Measurements from ENCODE around the gene VDR. TPM values are rescaled to one million over a fixed set of nuclear protein-coding genes. Genes with fewer than 3 reads are reported as not detected.
A peak's percentile ranks its signal among the peaks of the same experiment; 100 is the strongest.

The VDR gene
- total RNA-seq, 1 experiment from 2014 or later: 22.3 TPM

GRCh38 chr12:47814539-47815170, 90.1 kb downstream of the VDR start:
- H3K27ac Mint-ChIP-seq (ENCODE audit: low read depth, unreplicated experiment): no peak overlapping the region
- H3K9me3 Mint-ChIP-seq (ENCODE audit: unreplicated experiment): no peaks in the 10 kb centered on the region
- no peaks in the 10 kb centered on the region for H3K36me3 Mint-ChIP-seq (ENCODE audit: insufficient read depth, unreplicated experiment)
- no peak overlapping the region for H3K4me3 Mint-ChIP-seq (ENCODE audit: unreplicated experiment)
- peaks cover 70% of the 10 kb centered on the region for H3K4me1 Mint-ChIP-seq (ENCODE audit: insufficient read depth, unreplicated experiment)
- POLR2A ChIA-PET: interaction anchor here (1.1 to 3.2 kb wide), 5 partner anchors 11 to 33 kb away, joined by 3 to 35 read pairs (median 14); no protein-coding TSS in a partner anchor
- DNase-seq (ENCODE audit: unreplicated experiment): no peak
- CTCF ChIA-PET: interaction anchor here (0.6 to 7.8 kb wide), 10 partner anchors 14 to 624 kb away, joined by 3 to 72 read pairs (median 4); no protein-coding TSS in a partner anchor
- TF ChIP-seq, protein P1, sequence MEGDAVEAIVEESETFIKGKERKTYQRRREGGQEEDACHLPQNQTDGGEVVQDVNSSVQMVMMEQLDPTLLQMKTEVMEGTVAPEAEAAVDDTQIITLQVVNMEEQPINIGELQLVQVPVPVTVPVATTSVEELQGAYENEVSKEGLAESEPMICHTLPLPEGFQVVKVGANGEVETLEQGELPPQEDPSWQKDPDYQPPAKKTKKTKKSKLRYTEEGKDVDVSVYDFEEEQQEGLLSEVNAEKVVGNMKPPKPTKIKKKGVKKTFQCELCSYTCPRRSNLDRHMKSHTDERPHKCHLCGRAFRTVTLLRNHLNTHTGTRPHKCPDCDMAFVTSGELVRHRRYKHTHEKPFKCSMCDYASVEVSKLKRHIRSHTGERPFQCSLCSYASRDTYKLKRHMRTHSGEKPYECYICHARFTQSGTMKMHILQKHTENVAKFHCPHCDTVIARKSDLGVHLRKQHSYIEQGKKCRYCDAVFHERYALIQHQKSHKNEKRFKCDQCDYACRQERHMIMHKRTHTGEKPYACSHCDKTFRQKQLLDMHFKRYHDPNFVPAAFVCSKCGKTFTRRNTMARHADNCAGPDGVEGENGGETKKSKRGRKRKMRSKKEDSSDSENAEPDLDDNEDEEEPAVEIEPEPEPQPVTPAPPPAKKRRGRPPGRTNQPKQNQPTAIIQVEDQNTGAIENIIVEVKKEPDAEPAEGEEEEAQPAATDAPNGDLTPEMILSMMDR (IDR thresholded peaks at IDR 0.05; ENCODE audit: unreplicated experiment): no peak
- BruUV-seq (replicated peaks): no TSS peak
- H3K27me3 Mint-ChIP-seq (ENCODE audit: insufficient read depth, unreplicated experiment): no peaks in the 10 kb centered on the region
- intact Hi-C loops (cut with micrococcal nuclease): loop anchor here (5.0 kb wide), 1 partner anchor 37 kb away; no protein-coding TSS in a partner anchor

DNA sequence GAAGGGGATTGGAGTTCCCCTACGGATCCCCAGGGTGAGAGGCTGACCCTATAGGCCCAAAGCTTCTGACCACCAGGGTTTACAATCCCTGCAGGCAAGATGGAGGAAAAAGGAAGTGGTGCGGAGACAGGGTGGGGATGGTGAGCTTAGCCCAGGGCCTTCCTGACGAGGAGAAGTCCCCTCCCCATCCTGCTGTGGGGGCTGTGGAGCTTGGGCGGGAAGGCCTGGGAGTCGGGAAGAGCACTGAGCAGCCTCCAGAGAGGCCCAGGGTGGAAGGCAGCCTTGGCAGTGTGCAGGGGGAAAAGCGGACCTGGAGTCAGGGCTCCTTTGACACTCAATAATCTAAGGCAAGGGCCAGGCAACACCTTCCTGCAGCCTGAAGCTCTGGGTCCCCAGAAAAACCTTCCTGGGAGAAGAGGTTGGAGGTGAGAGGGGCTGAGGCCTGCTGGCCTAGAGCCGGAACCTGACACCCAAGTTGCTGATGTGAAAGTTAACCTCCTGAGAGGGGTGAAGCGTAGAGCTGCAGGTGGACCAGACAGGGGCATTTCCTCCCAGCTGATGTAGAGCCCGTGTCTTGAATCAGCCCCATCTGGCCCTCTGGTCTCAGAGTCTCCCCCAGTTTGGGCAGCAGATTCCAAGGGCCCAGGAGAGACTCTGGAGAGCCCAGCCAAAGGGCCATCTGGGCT, 91.1 kb downstream of the VDR start:
- TF ChIP-seq, protein P1 (IDR thresholded peaks at IDR 0.05; ENCODE audit: unreplicated experiment): no peak
- no peaks in the 10 kb centered on the region for H3K36me3 Mint-ChIP-seq (ENCODE audit: insufficient read depth, unreplicated experiment)
- H3K4me1 Mint-ChIP-seq (ENCODE audit: insufficient read depth, unreplicated experiment): peaks cover 77% of the 10 kb centered on the region
- no peaks in the 10 kb centered on the region for H3K9me3 Mint-ChIP-seq (ENCODE audit: unreplicated experiment)
- DNase-seq (ENCODE audit: unreplicated experiment): no peak
- intact Hi-C loops (cut with micrococcal nuclease): no loop called here
- H3K27ac Mint-ChIP-seq (ENCODE audit: low read depth, unreplicated experiment): peak overlapping the region; percentile 85
- ChIA-PET CTCF (interaction anchor here (0.6 to 7.8 kb wide), 13 partner anchors 9 to 593 kb away, joined by 3 to 72 read pairs (median 4); no protein-coding TSS in a partner anchor), POLR2A (interaction anchor here (0.5 to 3.5 kb wide), 11 partner anchors 8 to 1924 kb away, joined by 3 to 35 read pairs (median 5); no protein-coding TSS in a partner anchor)
- no peaks in the 10 kb centered on the region for H3K27me3 Mint-ChIP-seq (ENCODE audit: insufficient read depth, unreplicated experiment)
- no TSS peak for BruUV-seq (replicated peaks)
- H3K4me3 Mint-ChIP-seq (ENCODE audit: unreplicated experiment): peak overlapping the region; percentile 68

DNA sequence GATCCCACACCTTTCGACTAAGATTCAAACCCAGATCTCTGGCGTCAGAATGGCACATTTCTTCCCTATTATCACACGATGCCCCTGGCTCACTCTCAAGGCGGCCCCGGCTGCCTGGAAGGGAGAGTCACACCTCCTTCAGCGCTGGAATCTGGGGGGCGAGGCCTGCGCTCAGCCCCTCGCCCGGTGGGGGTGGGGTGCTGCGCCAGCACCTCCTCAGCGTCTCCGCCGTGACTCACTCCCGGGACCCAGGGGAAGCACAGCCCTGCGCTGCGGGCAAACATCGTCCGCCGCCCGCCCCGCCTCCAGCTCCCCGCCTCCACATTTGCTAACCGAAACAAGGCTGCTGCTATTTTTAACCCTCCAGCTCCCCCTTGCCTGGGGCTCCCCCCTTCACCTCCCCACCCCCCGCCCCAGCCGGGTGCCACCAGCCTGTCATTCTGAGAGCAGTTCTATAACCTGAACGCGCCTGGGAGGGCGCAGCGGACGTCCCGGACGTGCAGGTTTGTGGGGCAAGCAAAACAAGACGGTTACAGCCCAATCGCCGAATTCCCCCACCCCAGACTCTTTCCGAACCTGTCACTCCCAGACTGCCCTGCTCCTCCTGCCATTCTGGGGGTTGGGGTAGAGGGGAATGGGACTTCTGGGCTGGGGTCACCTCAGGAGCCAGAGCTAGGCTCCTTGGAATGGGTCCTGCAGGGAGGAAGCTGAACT, 91.8 kb downstream of the VDR start:
- DNase-seq (ENCODE audit: unreplicated experiment): peak; percentile 85
- ChIA-PET CTCF (interaction anchor here (0.6 to 7.8 kb wide), 16 partner anchors 9 to 592 kb away, joined by 3 to 72 read pairs (median 4); no protein-coding TSS in a partner anchor), POLR2A (interaction anchor here (0.5 to 3.5 kb wide), 12 partner anchors 9 to 1923 kb away, joined by 3 to 35 read pairs (median 5); no protein-coding TSS in a partner anchor)
- no peaks in the 10 kb centered on the region for H3K27me3 Mint-ChIP-seq (ENCODE audit: insufficient read depth, unreplicated experiment)
- peaks cover 75% of the 10 kb centered on the region for H3K4me1 Mint-ChIP-seq (ENCODE audit: insufficient read depth, unreplicated experiment)
- H3K36me3 Mint-ChIP-seq (ENCODE audit: insufficient read depth, unreplicated experiment): no peaks in the 10 kb centered on the region
- no peaks in the 10 kb centered on the region for H3K9me3 Mint-ChIP-seq (ENCODE audit: unreplicated experiment)
- intact Hi-C loops (cut with micrococcal nuclease): no loop called here
- BruUV-seq (replicated peaks): no TSS peak
- H3K4me3 Mint-ChIP-seq (ENCODE audit: unreplicated experiment): peak overlapping the region; percentile 68
- TF ChIP-seq, protein P1 (IDR thresholded peaks at IDR 0.05; ENCODE audit: unreplicated experiment): no peak
- H3K27ac Mint-ChIP-seq (ENCODE audit: low read depth, unreplicated experiment): peak overlapping the region; percentile 85
